ENCODE results near the gene PHKA2.
"Not testable (repeated sequence)": the region's sequence is repeated elsewhere in the genome, so short reads cannot be mapped to it uniquely, and the experiment has no call there.

The PHKA2 gene

DNA sequence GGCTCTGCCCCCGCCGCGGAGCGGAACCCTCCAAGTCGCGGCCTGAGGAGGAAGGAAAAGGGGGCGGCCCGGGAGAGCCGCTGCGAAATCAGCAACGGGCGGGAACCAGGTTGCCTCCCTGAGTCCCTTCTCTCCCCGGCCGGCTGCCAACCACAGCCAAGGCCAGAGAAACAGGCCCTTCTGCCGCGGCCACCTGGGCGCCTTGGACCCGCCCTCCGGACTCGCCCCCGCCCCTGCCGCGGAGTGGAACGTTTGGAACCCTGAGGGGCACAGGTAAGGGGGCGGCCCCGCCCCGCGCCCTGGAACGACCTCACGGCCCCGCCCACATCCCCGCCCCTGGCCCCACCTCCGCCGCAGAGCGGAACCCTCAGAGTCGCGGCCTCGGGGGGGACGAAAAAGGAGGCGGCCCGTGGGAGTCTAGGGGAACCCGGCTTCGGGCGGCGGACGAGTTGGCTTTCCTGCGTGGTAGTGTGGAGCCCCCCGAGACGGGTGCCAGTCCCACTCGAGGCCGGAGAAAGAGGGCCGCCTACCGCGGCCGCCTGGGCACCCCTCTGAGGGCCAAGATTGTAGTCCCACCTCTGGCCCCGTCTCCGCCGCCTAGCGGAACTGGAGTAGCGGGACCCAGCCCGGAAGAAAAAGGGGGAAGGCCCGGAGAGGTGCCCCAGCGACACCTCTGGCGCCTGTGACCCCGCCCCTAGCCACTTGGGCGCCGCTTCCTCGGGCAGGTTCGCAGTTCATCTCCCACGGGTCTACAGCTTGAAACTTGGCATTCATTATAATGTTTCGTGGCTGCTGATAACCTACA, 669 bp upstream of the PHKA2 start:
- peaks cover 5% of the 10 kb centered on the region for H3K4me1 Mint-ChIP-seq
- H3K36me3 Mint-ChIP-seq (ENCODE audit: low read depth) = no peaks in the 10 kb centered on the region
- H3K27me3 Mint-ChIP-seq (ENCODE audit: low read depth) = no peaks in the 10 kb centered on the region
- peaks cover 7% of the 10 kb centered on the region for H3K9me3 Mint-ChIP-seq
- H3K4me3 Mint-ChIP-seq = peak overlapping the region; percentile 77 to 87 (median 86)
- peak overlapping the region; percentile 61 to 97 (median 83) for H3K27ac Mint-ChIP-seq
- TF ChIP-seq, protein P1, sequence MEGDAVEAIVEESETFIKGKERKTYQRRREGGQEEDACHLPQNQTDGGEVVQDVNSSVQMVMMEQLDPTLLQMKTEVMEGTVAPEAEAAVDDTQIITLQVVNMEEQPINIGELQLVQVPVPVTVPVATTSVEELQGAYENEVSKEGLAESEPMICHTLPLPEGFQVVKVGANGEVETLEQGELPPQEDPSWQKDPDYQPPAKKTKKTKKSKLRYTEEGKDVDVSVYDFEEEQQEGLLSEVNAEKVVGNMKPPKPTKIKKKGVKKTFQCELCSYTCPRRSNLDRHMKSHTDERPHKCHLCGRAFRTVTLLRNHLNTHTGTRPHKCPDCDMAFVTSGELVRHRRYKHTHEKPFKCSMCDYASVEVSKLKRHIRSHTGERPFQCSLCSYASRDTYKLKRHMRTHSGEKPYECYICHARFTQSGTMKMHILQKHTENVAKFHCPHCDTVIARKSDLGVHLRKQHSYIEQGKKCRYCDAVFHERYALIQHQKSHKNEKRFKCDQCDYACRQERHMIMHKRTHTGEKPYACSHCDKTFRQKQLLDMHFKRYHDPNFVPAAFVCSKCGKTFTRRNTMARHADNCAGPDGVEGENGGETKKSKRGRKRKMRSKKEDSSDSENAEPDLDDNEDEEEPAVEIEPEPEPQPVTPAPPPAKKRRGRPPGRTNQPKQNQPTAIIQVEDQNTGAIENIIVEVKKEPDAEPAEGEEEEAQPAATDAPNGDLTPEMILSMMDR (IDR thresholded peaks at IDR 0.05; ENCODE audit: unreplicated experiment in 3 of 3) = peak; percentile 34 to 54 (median 44)

DNA sequence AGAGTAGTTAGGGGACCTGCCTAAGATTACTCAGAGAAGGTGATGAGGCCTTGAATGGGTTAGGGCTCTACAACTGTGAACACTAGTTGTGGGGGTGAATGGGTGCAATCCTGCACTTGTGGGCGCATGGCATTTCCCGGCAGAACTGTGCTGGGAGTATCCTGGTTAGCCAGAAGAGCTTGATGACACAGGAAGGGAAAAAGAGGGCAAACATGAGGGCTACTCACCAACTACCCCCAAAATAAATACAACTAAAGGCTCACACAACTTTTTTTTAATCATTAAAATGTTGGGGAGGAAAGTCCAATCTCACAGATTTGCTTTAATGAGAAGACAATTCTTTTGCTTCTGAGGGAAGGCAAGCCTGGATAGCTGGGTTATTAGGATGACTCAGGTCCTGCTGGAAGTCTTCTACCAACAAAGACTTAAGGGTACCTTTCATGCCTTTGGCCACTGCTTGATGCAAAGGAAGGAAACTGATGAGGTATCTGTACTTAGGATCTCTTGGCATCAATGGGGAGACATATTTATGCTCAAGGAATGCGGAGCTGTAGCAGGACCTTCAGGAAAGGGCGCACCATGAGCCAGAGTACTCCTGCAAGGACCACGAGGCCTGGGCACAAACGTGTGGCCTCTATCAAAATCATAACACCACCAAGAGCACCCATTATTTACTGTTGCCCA, 2.6 kb downstream of the PHKA2 start:
- Mint-ChIP-seq H3K27ac (peak overlapping the region in 1 of 3 experiments; percentile 46), H3K27me3 (ENCODE audit: low read depth) (no peaks in the 10 kb centered on the region), H3K36me3 (ENCODE audit: low read depth) (no peaks in the 10 kb centered on the region), H3K9me3 (peaks cover 7% of the 10 kb centered on the region), H3K4me3 (peak overlapping the region; percentile 29 to 56 (median 41)), H3K4me1 (peaks cover 5% of the 10 kb centered on the region)
- TF ChIP-seq, protein P1 (IDR thresholded peaks at IDR 0.05; ENCODE audit: unreplicated experiment in 3 of 3) = no peak

DNA sequence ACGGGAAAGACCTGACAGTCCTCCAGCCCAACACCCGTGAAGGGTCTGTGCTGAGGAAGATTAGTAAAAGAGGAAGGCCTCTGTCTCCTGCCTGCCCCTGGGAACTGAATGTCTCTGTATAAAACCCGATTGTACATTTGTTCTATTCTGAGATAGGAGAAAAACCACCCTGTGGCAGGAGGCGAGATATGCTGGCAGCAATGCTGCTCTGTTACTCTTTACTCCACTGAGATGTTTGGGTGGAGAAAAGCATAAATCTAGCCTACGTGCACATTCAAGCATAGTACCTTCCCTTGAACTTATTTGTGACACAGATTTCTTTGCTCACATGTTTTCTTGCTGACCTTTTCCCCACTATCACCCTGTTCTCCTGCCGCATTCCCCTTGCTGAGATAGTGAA, 3.7 kb downstream of the PHKA2 start:
- Mint-ChIP-seq H3K4me3 (peak overlapping the region in 2 of 3 experiments; percentile 13 to 37), H3K27ac (peak overlapping the region in 1 of 3 experiments; percentile 26)
- not testable (repeated sequence) for H3K4me1 Mint-ChIP-seq; H3K9me3 Mint-ChIP-seq; H3K36me3 Mint-ChIP-seq (ENCODE audit: low read depth); H3K27me3 Mint-ChIP-seq (ENCODE audit: low read depth)

DNA sequence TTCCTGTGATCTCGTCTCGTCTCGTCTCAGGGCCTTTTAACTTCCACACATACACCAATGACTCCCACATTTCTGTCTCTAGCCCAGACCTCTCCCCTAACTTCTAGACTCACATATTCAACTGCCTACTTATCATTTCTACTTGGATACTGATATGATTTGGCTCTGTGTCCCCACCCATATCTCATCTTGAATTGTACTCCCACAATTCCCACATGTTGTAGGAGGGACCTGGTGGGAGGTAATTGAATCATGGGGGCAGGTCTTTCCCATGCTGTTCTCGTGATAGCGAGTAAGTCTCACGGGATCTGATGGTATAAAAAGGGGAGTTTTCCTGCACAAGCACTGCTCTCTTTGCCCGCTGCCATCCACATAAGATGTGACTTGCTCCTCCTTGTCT, 8.9 kb downstream of the PHKA2 start:
- Mint-ChIP-seq H3K4me3 (no peak overlapping the region), H3K4me1 (peaks cover 20% of the 10 kb centered on the region), H3K27ac (peak overlapping the region in 1 of 3 experiments; percentile 51), H3K27me3 (ENCODE audit: low read depth) (no peaks in the 10 kb centered on the region), H3K36me3 (ENCODE audit: low read depth) (peaks cover 13% of the 10 kb centered on the region), H3K9me3 (peaks cover 12% of the 10 kb centered on the region)
- TF ChIP-seq, protein P1 (IDR thresholded peaks at IDR 0.05; ENCODE audit: unreplicated experiment in 3 of 3) = no peak

DNA sequence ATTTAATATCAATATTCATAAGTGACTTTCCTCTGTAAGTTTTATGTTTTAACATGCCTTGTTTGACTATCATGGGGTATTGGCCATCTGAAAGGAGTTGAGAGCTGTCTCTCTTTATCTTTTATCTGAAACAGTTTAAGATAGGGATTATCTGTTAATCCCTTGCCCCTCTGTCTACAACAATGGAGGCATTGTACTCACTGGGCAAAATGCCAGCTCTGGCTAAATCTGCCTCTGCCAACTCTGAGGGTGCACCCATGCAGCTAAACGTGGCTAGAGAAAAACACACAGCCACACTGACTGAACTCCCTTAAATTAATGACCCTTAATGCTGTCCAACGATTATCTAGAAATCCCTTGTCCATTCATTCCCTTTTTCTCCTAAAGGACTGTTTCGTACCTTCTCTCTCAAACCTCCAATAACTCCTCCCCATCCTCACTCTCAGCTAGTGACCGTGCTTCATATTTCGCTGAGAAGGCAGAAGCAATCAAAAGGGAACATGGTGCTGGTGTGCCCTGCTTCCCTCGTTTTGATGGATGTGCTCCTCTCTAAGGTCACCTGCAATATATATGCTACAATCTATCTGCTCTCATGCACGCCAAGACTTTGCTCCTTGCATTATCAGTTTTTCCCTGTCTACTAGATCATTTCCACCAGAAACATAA, 10.3 kb downstream of the PHKA2 start:
- TF ChIP-seq, protein P1 (IDR thresholded peaks at IDR 0.05; ENCODE audit: unreplicated experiment in 3 of 3) = no peak
- peak overlapping the region in 1 of 3 experiments; percentile 26 for H3K4me3 Mint-ChIP-seq
- no peaks in the 10 kb centered on the region for H3K27me3 Mint-ChIP-seq (ENCODE audit: low read depth)
- H3K9me3 Mint-ChIP-seq = peaks cover 12% of the 10 kb centered on the region
- H3K27ac Mint-ChIP-seq = peak overlapping the region in 2 of 3 experiments; percentile 15 to 30
- peaks cover 13% of the 10 kb centered on the region for H3K36me3 Mint-ChIP-seq (ENCODE audit: low read depth)
- peaks cover 20% of the 10 kb centered on the region for H3K4me1 Mint-ChIP-seq

DNA sequence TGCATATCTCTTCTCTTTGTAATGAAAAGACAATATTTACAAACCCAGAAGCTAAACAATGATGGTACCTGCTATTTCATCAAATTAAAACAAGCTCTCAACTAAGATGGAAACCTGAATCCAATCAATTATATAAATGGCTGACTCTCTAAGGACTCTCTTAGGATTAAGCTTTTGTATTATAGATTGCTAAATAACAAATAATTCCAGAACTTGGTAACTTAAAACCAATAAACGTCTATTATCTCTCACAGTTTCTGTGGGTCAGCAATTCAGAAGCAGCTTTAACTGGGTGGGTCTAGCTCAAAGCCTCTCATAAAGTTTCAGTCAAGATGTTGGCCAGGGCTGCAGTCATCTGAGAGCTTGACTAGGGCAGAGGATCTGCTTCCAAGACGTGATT, 12.4 kb downstream of the PHKA2 start:
- Mint-ChIP-seq H3K4me3 (no peak overlapping the region), H3K4me1 (peaks cover 27% of the 10 kb centered on the region), H3K27ac (peak overlapping the region in 2 of 3 experiments; percentile 28 to 71), H3K9me3 (peaks cover 12% of the 10 kb centered on the region), H3K27me3 (ENCODE audit: low read depth) (no peaks in the 10 kb centered on the region), H3K36me3 (ENCODE audit: low read depth) (peaks cover 13% of the 10 kb centered on the region)
- TF ChIP-seq, protein P1 (IDR thresholded peaks at IDR 0.05; ENCODE audit: unreplicated experiment in 3 of 3) = no peak

All from nephron (organoid).